Spinal cord (tissue), 10 donors: Measurements from ENCODE around the gene STRA6. TPM values are rescaled to one million over a fixed set of nuclear protein-coding genes. Genes with fewer than 3 reads are reported as not detected.

Experiments used
- DNase-seq, 6 donors: peaks; one replicate each; pipeline versions ENCODE4 v3.0.0 to v3.0.0-alpha.2; 2013 to 2015; ENCODE audit warnings: low spot score in 6 of 6, low read depth in 4 of 6
- H3K27ac ChIP-seq: one replicate; pipeline ENCODE4 v1.5.1; 2013; ENCODE audit warnings: low read depth, low read length, control low read depth
- H3K27me3 ChIP-seq: one replicate; pipeline ENCODE4 v1.6.1; 2013; ENCODE audit warnings: low read length; ENCODE audit not compliant: control insufficient read depth, insufficient read depth
- H3K36me3 ChIP-seq: one replicate; pipeline ENCODE4 v1.6.1; 2013; ENCODE audit warnings: low read length; ENCODE audit not compliant: control insufficient read depth, insufficient read depth
- H3K4me1 ChIP-seq: one replicate; pipeline ENCODE4 v1.6.1; 2013; ENCODE audit warnings: low read length; ENCODE audit not compliant: control insufficient read depth, insufficient read depth
- H3K4me3 ChIP-seq: one replicate; pipeline ENCODE4 v1.5.1; 2013; ENCODE audit warnings: low read depth, low read length, control low read depth
- H3K9me3 ChIP-seq: one replicate; pipeline ENCODE4 v1.6.1; 2013; ENCODE audit warnings: low read length; ENCODE audit not compliant: control insufficient read depth, insufficient read depth
- WGBS: methylation state at CpG from one replicate; pipeline ENCODE4 v1.1.5; 2013; ENCODE audit warnings: missing lambda C conversion rate; ENCODE audit not compliant: insufficient coverage; 5-methylcytosine and 5-hydroxymethylcytosine counted together
- polyA plus RNA-seq, 2 donors: library from polyadenylated mRNA; unstranded; fragments of 120-200 nt; gene quantifications; one replicate each; pipeline ENCODE4 v1.2.1, GENCODE V29; 2013; ENCODE audit not compliant: insufficient read length in 2 of 2
- total RNA-seq, 2 donors: library from RNA; depleted of rRNA in 1 of 2; stranded (reverse); fragments of 120-200 nt in 1 of 2; fragments of >200 nt in 1 of 2; gene quantifications; one replicate each; pipeline versions ENCODE4 v1.2.3 to v1.2.4, GENCODE V29; 2013 to 2014
- donor health status: healthy.

The STRA6 gene
- total and polyA plus RNA-seq, 4 donors = 9.4 to 69.0 (median 30.1) TPM

DNA sequence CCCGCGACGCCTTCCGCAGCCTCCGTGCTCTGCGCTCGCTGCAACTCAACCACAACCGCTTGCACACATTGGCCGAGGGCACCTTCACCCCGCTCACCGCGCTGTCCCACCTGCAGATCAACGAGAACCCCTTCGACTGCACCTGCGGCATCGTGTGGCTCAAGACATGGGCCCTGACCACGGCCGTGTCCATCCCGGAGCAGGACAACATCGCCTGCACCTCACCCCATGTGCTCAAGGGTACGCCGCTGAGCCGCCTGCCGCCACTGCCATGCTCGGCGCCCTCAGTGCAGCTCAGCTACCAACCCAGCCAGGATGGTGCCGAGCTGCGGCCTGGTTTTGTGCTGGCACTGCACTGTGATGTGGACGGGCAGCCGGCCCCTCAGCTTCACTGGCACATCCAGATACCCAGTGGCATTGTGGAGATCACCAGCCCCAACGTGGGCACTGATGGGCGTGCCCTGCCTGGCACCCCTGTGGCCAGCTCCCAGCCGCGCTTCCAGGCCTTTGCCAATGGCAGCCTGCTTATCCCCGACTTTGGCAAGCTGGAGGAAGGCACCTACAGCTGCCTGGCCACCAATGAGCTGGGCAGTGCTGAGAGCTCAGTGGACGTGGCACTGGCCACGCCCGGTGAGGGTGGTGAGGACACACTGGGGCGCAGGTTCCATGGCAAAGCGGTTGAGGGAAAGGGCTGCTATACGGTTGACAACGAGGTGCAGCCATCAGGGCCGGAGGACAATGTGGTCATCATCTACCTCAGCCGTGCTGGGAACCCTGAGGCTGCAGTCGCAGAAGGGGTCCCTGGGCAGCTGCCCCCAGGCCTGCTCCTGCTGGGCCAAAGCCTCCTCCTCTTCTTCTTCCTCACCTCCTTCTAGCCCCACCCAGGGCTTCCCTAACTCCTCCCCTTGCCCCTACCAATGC is 27.1 kb downstream of the STRA6 start:
- Histone ChIP-seq H3K4me3 (peak overlapping the region; percentile 37), H3K27me3 (no peaks in the 10 kb centered on the region), H3K36me3 (peaks cover 2% of the 10 kb centered on the region), H3K4me1 (peaks cover 62% of the 10 kb centered on the region), H3K27ac (no peak overlapping the region), H3K9me3 (no peaks in the 10 kb centered on the region)
- DNase-seq = no peak
- 89% methylated on average over 45 of the region's 45 CpGs for WGBS

DNA sequence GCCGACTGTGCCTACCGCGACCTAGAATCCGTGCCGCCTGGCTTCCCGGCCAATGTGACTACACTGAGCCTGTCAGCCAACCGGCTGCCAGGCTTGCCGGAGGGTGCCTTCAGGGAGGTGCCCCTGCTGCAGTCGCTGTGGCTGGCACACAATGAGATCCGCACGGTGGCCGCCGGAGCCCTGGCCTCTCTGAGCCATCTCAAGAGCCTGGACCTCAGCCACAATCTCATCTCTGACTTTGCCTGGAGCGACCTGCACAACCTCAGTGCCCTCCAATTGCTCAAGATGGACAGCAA is 27.7 kb downstream of the STRA6 start:
- Histone ChIP-seq H3K27ac (peak overlapping the region; percentile 72), H3K4me3 (peak overlapping the region; percentile 37), H3K36me3 (peaks cover under 1% of the 10 kb centered on the region), H3K4me1 (peaks cover 63% of the 10 kb centered on the region), H3K27me3 (no peaks in the 10 kb centered on the region), H3K9me3 (no peaks in the 10 kb centered on the region)
- DNase-seq = no peak
- WGBS = 82% methylated on average over 14 of the region's 14 CpGs

DNA sequence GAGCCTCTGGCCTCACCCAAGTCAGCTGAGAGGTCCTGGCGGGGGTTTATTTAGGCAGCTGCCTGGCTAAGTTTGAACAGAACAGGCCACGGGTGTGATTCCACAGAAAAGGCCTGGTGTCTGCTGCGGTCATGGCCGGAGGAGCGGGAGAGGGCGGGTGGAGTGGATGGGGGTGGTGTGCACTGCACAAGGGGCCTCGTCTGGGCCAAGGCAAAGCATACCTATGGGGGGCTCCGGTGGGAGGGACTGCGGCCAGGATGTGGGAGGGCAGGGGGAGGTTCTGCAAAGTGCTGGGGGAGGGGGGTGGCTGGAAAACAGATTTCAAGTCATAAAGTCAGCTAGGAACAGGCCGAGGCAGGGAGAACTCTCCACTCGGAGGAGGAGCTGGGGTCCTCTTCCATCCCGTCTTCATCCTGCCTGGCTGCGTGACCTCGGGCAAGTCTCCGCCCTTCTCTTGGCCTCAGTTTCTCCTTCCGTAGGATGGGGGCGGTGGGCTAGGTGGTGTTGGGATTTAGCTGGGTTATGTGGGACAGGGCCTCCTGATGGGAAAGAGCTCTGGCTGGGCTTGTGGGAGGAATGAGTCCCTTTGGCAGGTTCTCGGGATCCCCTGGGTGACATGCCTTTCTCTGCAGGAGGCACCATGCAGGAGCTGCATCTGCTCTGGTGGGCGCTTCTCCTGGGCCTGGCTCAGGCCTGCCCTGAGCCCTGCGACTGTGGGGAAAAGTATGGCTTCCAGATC is 28.2 kb downstream of the STRA6 start:
- Histone ChIP-seq H3K9me3 (no peaks in the 10 kb centered on the region), H3K27me3 (no peaks in the 10 kb centered on the region), H3K4me3 (peak overlapping the region; percentile 37), H3K36me3 (no peaks in the 10 kb centered on the region), H3K27ac (peak overlapping the region; percentile 89), H3K4me1 (peaks cover 59% of the 10 kb centered on the region)
- peak in 1 of 6 donors; percentile 79 for DNase-seq
- 73% methylated on average over 18 of the region's 20 CpGs for WGBS

DNA sequence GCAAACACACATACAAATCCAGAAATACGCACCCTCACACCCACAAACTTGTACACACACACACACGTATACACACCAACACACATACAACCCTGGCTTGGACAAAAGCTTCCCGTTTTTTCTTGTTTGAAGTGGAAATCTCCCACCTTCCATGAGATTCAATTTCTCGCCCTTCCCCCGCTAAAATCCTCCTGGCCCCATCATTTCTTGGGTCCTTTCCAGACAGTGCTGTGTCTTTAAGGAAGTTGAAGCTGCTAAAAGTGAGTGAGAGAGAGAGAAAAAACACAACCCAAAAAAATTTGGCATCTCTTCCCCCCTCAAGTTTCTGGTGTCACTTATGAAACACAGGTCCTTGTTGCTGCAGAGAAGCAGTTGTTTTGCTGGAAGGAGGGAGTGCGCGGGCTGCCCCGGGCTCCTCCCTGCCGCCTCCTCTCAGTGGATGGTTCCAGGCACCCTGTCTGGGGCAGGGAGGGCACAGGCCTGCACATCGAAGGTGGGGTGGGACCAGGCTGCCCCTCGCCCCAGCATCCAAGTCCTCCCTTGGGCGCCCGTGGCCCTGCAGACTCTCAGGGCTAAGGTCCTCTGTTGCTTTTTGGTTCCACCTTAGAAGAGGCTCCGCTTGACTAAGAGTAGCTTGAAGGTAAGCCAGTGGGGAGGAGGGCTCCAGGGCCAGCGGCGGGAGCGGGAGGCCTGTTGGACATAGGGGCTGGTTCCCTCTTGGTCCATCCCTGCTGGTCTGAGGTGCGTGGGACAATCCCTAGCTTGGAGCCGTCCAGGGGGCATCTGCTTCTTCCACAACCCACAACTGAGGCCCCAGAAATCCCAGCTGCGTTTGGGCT is 29.0 kb downstream of the STRA6 start, which contains the start of gene ISLR:
Gene ISLR, plus strand, starts transcription at position 331 of the 839 bp plus-strand sequence. CDS start 1,149 bp downstream, outside the sequence.
- peak within 1 kb of the TSS; percentile 37 for H3K4me3 ChIP-seq
- H3K36me3 ChIP-seq = no peaks in the 10 kb centered on the region
- H3K27me3 ChIP-seq = no peaks in the 10 kb centered on the region
- H3K27ac ChIP-seq = peak within 1 kb of the TSS; percentile 89
- H3K4me1 ChIP-seq = peaks cover 58% of the 10 kb centered on the region
- DNase-seq = peak in 2 of 6 donors; percentile 29 to 86
- WGBS = 56% methylated on average over 17 of the region's 20 CpGs
- H3K9me3 ChIP-seq = no peaks in the 10 kb centered on the region

DNA sequence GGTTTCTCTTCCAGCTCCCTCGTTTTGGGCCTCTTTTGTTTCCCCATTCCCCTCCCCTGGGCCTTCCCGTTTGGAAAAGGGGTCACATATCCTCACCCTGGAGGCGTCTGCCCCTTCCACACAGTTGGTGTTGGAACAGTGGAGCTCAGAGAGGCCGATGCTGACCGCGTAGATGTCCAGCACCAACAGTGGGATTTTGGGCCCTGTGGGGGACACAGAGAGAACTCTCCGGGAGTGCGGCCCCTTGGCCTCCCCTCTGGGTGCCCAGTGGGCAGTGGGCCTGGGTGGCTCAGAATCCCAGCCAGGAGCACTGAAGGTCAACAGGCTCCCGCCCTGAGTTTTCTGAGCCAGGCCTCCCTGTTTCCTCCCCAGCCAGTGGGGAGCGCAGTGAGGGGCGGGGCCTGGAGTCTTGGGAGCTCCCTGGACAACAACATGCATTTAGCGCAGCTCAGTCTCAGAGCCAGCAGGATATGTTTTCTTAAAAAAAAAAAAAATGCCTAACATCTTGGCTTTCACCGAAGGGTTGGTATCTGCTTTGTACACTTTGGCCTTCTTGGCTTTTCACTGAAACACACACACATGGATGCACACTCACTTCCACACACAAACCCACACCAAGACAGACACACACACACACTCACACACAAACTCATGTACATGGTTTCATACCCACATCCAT is 29.7 kb downstream of the STRA6 start:
- H3K4me1 ChIP-seq = peaks cover 54% of the 10 kb centered on the region
- H3K4me3 ChIP-seq = peak overlapping the region; percentile 37
- H3K27me3 ChIP-seq = no peaks in the 10 kb centered on the region
- peak in 2 of 6 donors; percentile 17 to 75 for DNase-seq
- H3K36me3 ChIP-seq = no peaks in the 10 kb centered on the region
- no peaks in the 10 kb centered on the region for H3K9me3 ChIP-seq
- 52% methylated on average over 12 of the region's 13 CpGs for WGBS
- peak overlapping the region; percentile 89 for H3K27ac ChIP-seq

DNA sequence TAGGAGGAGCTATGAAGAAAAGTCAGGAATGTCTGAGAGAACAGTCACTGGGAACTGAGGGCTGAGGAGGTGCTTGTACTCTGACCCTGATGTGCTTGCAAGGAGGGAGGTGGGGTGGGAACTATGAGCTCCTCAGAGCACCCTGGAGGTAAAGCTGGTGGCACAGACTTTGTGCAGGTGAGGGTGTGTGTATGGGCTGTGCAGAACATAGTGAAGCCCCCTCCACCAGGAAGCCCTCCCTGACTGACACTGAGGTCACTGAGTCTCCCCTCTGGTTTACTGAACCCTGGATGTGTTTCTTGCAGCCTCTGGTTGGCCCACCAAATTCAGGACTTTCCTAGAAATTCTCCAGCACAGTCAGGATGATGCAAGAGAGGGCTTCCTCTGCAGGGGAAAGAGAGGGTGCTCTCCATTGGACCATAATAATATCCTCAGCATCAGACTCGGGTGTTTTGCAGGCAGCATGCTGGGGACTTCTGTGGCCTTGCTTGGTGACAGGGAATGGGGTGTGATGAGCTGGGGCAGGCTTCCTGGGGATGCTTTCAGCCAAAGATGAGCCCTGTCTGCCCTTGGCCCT is 30.5 kb downstream of the STRA6 start:
- no CpG with 5 or more reads among the region's 1 CpG for WGBS
- H3K4me3 ChIP-seq = no peak overlapping the region
- no peaks in the 10 kb centered on the region for H3K27me3 ChIP-seq
- H3K36me3 ChIP-seq = no peaks in the 10 kb centered on the region
- peak overlapping the region; percentile 89 for H3K27ac ChIP-seq
- DNase-seq = no peak
- peaks cover 48% of the 10 kb centered on the region for H3K4me1 ChIP-seq
- H3K9me3 ChIP-seq = no peaks in the 10 kb centered on the region

DNA sequence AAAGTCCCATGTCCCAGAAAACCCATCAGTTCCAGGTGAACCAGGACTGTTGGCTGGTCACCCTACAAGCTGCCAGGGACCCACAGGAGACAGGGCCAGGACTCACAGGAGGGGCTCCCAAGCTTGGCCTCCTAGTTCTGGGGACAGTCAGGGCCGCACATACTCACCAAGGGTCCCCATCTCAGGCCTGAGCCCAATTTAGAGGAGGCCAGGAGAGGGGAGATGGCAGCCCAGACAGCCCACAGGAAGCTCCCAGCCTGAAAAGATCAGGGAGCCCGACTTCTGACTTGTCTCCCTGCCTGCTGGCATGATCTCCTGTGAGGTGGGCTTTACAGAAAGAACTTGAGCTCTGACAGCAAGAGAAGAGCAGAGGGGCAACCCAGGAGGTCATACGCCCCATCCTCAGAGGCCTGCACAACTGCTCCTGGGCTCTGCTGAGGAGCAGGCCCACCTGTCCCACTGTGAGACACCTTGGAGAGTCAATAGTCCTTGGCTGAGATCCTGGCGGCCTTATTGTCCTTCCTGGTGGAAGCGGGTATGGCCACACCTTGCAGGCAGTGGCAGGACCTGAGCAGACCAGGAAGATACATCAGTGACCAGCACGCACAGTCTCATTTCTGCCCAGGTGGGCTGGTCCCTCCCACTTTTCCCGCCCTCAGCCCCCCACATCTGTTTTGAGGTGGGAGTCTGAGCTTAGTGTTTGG is 31.6 kb downstream of the STRA6 start:
- no peak for DNase-seq
- H3K4me1 ChIP-seq = peaks cover 38% of the 10 kb centered on the region
- 95% methylated on average over 6 of the region's 7 CpGs for WGBS
- no peak overlapping the region for H3K4me3 ChIP-seq
- H3K9me3 ChIP-seq = no peaks in the 10 kb centered on the region
- H3K36me3 ChIP-seq = no peaks in the 10 kb centered on the region
- peak overlapping the region; percentile 47 for H3K27ac ChIP-seq
- H3K27me3 ChIP-seq = no peaks in the 10 kb centered on the region

DNA sequence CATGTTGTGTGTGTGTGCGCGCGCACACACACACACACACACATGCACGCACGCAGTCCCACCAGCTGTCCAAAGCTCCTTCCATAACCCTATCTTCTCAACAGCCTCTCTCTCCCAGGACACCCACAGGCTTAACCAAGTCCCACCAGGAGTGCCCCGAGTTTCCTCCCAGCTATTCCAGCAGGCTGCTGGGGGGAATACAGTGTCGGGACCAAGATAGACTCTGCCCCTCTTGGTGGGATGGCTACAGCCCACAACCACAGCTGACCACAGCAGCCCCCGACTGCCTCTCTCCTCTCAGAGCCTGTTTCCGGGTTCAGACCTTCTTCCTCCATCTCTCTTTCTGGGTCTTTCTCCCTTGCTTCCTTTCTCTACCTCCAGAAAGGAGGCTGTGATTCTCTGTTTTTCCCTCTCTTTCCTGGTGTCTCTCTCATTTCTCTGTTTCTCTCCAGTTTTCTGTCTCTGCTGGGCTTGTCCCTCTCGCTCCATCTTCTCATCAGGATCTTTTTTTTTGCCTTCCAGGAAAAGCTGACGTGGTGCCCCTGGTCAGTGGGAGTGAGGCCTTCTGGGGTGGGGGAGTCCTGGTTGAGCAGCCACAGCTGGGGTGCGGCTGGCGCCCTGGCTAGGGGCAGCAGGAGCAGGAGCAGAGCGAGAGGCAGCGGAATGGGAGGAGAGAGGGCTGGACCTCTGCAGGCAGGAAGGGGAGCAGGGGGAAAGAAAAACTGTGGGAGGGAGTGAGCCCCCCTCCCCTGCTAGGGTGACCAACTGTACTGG is 32.3 kb downstream of the STRA6 start:
- 76% methylated on average over 14 of the region's 15 CpGs for WGBS
- Histone ChIP-seq H3K4me3 (no peak overlapping the region), H3K27me3 (no peaks in the 10 kb centered on the region), H3K9me3 (no peaks in the 10 kb centered on the region), H3K36me3 (no peaks in the 10 kb centered on the region), H3K27ac (peak overlapping the region; percentile 47), H3K4me1 (peaks cover 30% of the 10 kb centered on the region)
- DNase-seq = no peak
